T1000 (cell line): Measurements from ENCODE around the gene MRPS17.

Experiments used
- DNase-seq: peaks from one replicate; lab custom pipeline; 2025; ENCODE audit warnings: mixed read lengths; lab: John Stamatoyannopoulos, UW

The MRPS17 gene

DNA sequence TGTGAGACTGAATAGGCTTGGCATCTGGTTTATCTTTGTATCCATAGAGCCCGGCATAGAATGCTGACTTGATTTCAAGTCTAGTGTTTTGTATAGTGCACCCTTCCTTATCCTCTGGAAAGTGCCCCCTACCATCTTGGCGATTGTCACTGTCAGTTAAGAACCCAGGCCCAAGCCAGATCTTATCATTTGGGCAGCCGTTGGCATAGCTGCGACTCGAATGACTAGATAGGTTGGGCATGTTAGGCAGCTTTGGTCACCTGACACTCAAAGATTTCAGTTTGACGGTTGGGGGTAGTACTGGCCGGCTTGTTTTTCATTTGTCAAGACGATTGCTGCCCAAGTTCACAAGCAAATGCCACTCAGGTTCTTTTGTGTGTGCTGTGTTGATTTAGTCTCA is 19.3 kb downstream of the MRPS17 start:
- no peak for DNase-seq

DNA sequence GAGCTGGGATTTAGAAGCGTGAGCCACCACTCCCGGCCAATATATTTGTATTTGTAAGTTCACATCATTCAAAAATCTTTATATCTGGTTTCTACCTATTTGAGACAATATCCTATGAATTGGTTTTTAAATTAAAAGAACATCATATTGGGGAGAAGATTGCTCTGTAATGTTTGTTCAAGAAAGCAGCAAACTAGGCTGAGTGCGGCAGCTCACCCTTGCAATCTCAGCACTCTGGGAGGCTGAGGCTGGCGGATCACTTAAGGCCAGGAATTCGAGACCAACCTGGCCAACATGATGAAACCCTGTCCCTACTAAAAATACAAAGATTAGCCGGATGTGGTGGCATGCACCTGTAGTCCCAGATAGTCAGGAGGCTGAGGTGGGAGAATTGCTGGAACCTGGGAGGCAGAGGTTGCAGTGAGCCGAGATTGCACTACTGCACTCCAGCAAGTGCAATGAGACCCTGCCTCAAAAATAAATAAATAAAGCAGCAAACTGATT is 22.1 kb downstream of the MRPS17 start:
- DNase-seq: no peak

DNA sequence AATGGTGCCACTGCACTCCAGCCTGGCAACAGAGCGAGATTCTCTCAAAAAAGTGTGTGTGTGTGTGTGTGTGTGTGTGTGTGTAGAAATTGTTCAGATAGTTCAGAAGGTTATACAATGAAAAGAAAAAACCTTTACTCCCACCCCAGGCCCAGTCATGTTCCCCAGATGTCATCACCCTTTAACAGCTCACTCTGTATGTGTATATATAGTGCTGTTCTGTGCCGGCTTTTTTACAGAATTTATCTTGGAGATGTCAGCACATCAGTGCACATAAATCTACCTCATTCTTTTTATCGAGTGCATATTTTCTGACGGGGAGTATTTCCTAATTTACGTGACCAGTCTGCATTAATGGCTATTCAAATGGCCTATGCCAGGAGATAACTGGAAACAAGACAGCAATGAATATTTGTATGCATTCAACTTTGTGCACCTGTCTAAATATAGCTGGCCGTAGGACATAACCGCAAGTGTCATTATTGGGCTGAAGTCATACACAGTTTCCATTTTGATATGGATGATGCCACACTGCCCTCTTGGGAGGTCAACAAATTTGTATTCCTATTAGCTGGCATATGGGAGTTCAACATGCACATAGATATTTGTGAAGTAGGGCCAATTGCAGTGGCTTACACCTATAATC is 24.4 kb downstream of the MRPS17 start:
- no peak for DNase-seq

DNA sequence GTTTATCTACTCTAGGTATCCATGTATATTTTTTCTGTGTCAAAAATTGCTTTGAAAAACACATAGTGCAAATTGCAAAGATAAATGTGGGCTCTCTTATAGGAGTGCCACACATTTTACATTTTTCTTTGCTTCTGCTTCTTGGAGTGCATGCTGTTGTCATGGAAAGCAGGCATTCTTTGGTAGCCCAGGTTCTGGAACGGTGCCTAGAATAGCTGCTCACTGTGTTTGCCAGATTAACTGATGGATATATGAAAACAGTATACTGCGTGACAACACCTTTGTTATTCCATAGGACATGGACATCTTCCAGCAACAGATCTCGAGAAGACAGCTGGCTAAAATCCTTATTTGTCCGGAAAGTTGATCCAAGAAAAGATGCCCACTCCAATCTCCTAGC is 26.2 kb downstream of the MRPS17 start:
- DNase-seq: no peak

DNA sequence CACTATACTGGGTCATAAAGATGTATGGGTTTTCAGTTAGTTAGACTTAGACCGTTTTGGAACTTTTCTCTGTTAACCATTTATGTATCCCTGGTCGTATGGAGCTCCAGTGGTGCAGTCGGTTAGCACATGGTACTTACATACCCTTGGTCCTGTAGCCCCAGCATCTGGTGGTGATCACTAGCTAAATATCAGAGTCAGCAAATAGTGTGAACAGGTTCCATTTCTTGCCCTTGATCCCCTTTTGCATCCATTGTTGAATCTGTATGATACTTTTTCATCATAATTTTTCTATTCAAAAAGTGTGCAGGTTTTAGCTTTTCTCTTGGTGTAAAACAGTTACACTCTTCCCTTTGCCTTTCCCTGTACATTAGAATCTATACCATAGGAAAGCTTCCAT is 28.6 kb downstream of the MRPS17 start:
- no peak for DNase-seq

DNA sequence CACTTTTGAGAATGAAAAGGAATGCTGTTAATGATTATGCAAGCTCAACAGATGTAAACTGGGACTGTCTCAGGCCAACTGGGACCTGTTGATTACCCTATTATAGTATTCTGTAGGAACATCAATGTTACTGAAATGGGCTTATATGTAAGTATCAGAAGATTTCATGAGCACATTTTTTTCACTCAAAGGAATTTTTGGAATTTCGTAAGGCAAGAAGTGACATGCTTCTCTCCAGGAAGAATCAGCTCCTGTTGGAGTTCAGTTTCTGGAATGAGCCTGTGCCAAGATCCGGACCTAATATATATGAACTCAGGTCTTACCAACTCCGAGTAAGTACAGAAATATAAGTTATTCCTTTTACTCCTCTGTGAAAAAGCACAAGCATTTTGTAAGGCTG is 31.9 kb downstream of the MRPS17 start:
- DNase-seq: no peak

DNA sequence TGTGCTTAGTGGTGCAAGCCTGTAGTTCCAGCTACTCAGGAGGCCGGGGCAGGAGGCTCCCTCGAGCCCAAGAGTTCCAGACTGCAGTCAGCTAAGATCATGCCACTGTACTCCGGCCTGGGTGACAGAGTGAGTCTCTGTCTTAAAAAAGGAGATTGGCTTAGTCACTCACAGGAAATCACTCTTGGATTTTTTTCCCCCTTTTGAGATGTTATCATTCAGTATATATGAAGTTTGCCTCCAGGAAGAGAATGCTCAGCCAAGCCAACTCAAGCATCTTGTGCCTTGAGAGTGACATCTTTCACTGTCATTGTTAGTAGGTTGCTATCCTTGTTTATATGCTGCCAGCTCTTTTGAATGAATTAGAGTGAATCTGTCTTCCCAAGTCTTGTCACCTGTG is 40.7 kb downstream of the MRPS17 start:
- DNase-seq: no peak

DNA sequence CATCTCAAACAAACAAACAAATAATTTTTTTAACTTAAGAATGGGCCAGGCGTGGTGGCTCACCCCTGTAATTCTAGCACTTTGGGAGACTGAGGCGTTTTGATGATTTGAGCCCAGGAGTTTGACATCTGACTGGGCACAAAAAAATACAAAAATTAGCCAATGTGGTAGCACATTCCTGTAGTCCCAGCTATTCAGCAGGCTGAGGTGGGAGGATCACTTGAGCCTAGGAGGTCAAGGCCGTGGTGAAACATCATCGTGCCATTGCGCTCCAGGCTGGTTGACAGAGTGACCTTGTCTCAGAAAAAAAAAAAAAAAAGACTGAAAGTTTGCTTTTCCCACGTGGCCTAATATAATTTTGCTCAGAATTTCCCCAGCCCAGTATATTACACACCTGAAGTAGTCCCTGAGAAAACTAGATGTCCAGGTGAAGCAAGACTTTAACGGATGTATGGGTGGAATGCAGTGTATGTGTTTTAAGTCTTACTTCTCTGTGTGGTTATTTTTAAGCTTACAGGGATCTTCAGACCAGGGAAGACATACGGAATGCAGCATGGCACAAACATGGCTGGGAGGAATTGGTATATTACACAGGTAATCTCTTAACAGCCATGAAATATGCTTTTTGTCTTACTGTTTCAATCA is 45.3 kb downstream of the MRPS17 start:
- no peak for DNase-seq

DNA sequence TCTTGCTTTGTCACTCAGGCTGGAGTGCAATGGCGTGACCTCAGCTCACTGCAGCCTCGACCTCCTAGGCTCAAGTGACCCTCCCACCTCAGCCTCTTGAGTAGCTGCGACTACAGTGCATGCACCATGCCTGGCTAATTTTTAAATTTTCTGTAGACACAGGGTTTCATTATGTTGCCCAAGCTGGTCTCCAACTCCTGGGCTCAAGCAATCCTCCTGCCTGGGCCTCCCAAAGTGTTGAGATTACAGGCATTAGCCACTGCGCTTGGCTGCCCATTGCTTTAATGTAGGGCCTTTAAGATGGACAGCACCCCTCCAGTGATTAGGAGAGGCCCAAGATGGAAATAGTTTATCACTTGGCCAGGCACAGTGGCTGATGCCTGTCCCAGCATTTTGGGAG is 52.1 kb downstream of the MRPS17 start:
- DNase-seq: no peak
